NT2/D1 (cell line): ENCODE results near the gene SIGMAR1.

Source experiments
- SUZ12 ChIP-seq: IDR thresholded peaks from 2 replicates; pipeline ENCODE4 v1.6.1; 2011; ENCODE audit not compliant: insufficient read length, insufficient read depth; ENCODE audit errors: extremely low read depth
- YY1 ChIP-seq: IDR thresholded peaks from 2 replicates; pipeline ENCODE4 v1.6.1; 2011; ENCODE audit not compliant: insufficient read length, insufficient read depth
- ZNF274 ChIP-seq: IDR thresholded peaks from 2 replicates; pipeline ENCODE4 v1.6.1; 2011; ENCODE audit warnings: mild to moderate bottlenecking, low read depth, low read length

- TF ChIP-seq YY1, result no peak
- no peak for TF ChIP-seq ZNF274
- TF ChIP-seq SUZ12, result no peak
Measured at GRCh38 chr9:34590381-34591247, 47.0 kb downstream of the SIGMAR1 start.
